ENCODE results near the gene SEPTIN3.
A peak's percentile ranks its signal among the peaks of the same experiment; 100 is the strongest.

The SEPTIN3 gene

DNA sequence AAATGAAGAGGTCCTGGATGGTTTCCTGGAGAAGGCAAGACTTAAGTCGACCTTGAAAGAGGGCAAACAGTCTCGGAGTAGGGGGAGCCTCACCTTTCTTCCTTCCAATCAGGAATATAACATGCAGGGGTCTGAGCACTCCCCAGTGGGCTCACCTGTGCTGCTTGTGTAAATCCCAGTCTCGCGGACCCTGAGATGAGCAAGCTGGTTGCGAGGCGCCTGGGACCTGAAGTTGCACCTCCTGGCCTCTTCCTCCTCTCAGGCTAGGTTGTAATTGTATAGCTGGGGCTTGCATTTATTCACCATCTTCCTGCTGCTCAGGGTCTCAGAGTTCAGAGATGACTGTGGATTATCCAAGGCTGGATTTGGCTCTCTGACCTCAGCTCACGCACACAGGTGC is 21.9 kb downstream of the SEPTIN3 start:
- TF ChIP-seq, protein P1, sequence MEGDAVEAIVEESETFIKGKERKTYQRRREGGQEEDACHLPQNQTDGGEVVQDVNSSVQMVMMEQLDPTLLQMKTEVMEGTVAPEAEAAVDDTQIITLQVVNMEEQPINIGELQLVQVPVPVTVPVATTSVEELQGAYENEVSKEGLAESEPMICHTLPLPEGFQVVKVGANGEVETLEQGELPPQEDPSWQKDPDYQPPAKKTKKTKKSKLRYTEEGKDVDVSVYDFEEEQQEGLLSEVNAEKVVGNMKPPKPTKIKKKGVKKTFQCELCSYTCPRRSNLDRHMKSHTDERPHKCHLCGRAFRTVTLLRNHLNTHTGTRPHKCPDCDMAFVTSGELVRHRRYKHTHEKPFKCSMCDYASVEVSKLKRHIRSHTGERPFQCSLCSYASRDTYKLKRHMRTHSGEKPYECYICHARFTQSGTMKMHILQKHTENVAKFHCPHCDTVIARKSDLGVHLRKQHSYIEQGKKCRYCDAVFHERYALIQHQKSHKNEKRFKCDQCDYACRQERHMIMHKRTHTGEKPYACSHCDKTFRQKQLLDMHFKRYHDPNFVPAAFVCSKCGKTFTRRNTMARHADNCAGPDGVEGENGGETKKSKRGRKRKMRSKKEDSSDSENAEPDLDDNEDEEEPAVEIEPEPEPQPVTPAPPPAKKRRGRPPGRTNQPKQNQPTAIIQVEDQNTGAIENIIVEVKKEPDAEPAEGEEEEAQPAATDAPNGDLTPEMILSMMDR (IDR thresholded peaks at IDR 0.05; ENCODE audit: borderline replicate concordance, insufficient read depth, low read depth, low read length), result no peak

DNA sequence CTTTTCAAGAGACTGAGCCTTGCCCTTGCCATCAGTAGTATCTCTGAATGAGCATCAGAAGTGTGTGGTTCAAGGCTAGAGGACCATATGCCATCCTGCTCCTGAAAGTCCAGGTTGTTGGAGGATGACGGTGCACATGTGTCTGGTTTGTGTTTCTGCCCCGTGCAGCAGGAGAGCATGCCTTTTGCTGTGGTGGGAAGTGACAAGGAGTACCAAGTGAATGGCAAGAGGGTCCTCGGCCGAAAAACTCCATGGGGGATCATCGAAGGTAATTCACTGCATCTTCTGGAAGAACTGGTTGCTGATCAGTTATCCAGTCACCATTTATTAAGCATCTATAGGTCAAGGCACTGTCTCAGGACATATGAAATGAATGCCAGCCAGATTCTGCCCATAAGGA is 23.3 kb downstream of the SEPTIN3 start:
- no peak overlapping the region for H3K4me3 ChIP-seq (ENCODE audit: low read depth, low read length)
- TF ChIP-seq, protein P1 (IDR thresholded peaks at IDR 0.05; ENCODE audit: borderline replicate concordance, insufficient read depth, low read depth, low read length), result no peak

More for the DNA sequence above, 21.9 kb downstream of the SEPTIN3 start:
- H3K4me3 ChIP-seq (ENCODE audit: low read depth, low read length), result no peak overlapping the region

DNA sequence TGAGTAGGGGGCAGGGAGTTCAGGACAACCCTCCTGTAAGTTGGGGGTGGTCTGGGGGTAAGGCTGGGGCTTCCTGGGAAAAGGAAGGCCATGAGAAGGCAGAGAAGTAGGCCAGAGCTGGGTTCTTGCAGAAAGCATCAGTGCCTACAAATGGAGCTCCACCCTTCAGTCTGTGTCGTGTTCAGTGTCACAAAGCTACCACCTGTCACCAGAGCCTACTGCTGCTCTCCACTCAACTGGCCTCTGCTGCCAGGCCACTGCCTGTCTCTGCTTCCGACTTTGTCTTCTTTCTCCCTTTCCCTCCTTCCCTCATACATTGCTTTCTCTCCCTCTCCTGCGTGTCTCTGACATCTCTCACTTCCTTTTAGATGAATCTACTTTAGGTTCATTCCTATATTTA is 26.0 kb downstream of the SEPTIN3 start:
- TF ChIP-seq, protein P1 (IDR thresholded peaks at IDR 0.05; ENCODE audit: borderline replicate concordance, insufficient read depth, low read depth, low read length), result no peak
- no peak overlapping the region for H3K4me3 ChIP-seq (ENCODE audit: low read depth, low read length)

DNA sequence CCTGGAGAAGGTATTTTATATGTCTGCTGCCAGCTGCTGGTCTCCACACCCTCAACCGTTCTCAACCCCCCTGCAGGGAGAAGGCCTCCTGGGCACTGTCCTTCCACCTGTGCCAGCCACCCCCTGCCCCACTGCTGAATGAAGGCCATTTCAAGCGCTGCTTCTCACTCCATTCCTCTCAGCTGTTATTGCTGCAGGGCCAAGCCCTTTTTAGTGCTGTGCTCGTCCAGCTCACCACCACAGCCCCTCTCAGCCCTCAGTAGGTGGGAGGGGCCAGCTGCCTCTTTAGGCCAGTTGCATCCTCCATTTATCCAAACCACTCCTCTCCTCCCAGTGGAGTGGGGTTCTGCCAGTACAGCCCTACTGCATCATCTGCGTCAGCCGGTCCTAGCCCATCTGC is 27.6 kb downstream of the SEPTIN3 start:
- no peak overlapping the region for H3K4me3 ChIP-seq (ENCODE audit: low read depth, low read length)

DNA sequence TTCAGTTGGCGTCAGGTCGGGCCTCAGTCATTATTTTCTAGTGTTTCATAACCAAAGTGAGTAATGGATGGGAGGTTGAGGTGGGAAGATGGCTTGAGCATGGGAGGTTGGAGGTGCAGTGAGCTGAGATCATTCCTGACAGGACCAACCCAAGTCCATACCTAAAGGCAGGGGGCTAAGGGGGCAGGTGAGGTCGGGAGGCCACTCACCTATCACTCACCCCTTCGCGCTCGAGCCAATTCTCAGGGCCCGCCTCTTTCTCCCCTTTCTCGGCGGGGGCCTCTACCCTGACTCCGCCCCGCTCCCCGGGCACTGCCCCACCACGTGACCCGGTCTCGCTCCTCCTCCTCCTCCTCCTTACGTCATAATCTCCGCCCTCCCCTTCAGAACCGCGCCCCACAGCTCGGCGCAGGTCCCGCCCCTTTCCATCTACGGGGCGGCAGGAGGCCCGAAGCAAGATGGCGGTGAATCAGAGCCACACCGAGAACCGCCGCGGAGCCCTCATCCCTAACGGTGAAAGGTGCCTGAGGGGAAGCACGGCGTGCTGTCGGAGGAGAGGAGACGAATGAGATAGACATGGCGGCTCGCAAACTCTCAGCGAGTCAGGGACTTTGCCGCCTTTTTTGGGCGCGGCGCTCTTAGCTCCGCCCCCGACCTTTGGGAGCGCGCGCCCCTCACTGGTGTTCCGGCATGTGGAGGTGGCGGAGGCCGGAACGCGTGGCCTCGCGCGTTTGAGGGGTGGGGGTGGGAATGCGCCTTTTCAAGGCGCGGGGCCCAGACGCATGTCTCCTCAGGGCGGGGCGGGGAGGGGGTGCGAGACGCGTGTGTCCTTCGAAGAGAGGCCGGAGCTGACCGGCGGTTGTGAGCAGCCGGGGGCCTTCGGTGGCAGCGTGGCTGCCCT is 29.4 kb downstream of the SEPTIN3 start, which contains the start of gene WBP2NL:
Gene WBP2NL (plus strand): TSS at position 428 of the 901 bp plus-strand sequence. CDS start 31 bp downstream, at position 459.
- TF ChIP-seq, protein P1 (IDR thresholded peaks at IDR 0.05; ENCODE audit: borderline replicate concordance, insufficient read depth, low read depth, low read length), result no peak
- peak within 1 kb of the TSS; percentile 68 for H3K4me3 ChIP-seq (ENCODE audit: low read depth, low read length)

More for the DNA sequence above, 27.6 kb downstream of the SEPTIN3 start:
- TF ChIP-seq, protein P1 (IDR thresholded peaks at IDR 0.05; ENCODE audit: borderline replicate concordance, insufficient read depth, low read depth, low read length), result no peak

DNA sequence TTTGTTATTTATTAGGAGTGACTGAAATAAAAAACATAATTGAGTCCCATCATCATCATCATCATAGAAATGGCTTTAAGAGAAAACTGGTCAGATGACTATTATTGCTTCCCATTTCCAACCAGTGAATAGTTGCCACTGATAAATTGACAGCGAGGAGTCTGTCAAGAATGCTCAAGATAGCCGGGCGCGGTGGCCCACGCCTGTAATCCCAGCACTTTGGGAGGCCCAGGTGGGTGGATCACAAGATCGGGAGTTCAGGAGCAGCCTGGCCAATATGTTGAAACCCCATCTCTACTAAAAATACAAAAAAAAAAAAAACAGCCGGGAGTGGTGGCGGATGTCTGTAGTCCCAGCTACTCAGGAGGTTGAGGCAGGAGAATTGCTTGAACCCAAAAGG is 31.2 kb downstream of the SEPTIN3 start:
- TF ChIP-seq, protein P1 (IDR thresholded peaks at IDR 0.05; ENCODE audit: borderline replicate concordance, insufficient read depth, low read depth, low read length), result no peak
- H3K4me3 ChIP-seq (ENCODE audit: low read depth, low read length), result no peak overlapping the region

DNA sequence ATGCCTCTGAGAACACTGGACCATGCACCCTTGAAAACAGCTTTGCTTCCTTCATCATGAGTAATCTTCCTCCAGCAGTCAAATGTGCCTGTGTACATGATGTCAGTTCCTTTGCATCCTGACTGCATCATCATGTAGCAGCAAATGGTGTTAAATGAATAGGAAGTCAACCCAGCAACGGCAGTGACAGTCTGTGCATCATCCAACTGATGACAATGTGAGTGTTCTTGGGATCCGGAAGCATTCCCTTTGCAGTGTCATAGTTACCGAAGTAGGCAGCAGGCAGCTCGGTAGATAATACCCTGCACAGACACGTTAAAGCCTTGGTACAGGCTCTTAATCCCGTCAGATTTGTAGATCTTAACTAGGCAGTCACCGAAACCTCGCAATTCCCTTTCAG is 31.9 kb downstream of the SEPTIN3 start:
- TF ChIP-seq, protein P1 (IDR thresholded peaks at IDR 0.05; ENCODE audit: borderline replicate concordance, insufficient read depth, low read depth, low read length), result no peak
- no peak overlapping the region for H3K4me3 ChIP-seq (ENCODE audit: low read depth, low read length)

Data from GM12875 (cell line).